Hematopoietic multipotent progenitor cell treated with erythropoietin and hydrocortisone succinate and interleukin-3 and kit ligand, for 17 days (in vitro differentiated cells): Measurements from ENCODE around the gene WEE2.
A peak's percentile ranks its signal among the peaks of the same experiment; 100 is the strongest.
"Not testable (repeated sequence)": the region's sequence is repeated elsewhere in the genome, so short reads cannot be mapped to it uniquely, and the experiment has no call there.

Experiments
- DNase-seq: peaks from one replicate; pipeline ENCODE4 v3.0.0-alpha.2; 2015; ENCODE audit warnings: low spot score

WEE2 gene

GRCh38 chr7:141708351-141708750 lies at the start of gene WEE2:
WEE2 (plus strand) TSS chr7:141708353; CDS start chr7:141708759, 406 bp downstream.
- DNase-seq = no peak

- no peak for DNase-seq
Measured at GRCh38 chr7:141659501-141659900, 48.7 kb upstream of the WEE2 start.

- DNase-seq = peak; percentile 17
Measured at GRCh38 chr7:141660259-141660658, 47.9 kb upstream of the WEE2 start.

DNA sequence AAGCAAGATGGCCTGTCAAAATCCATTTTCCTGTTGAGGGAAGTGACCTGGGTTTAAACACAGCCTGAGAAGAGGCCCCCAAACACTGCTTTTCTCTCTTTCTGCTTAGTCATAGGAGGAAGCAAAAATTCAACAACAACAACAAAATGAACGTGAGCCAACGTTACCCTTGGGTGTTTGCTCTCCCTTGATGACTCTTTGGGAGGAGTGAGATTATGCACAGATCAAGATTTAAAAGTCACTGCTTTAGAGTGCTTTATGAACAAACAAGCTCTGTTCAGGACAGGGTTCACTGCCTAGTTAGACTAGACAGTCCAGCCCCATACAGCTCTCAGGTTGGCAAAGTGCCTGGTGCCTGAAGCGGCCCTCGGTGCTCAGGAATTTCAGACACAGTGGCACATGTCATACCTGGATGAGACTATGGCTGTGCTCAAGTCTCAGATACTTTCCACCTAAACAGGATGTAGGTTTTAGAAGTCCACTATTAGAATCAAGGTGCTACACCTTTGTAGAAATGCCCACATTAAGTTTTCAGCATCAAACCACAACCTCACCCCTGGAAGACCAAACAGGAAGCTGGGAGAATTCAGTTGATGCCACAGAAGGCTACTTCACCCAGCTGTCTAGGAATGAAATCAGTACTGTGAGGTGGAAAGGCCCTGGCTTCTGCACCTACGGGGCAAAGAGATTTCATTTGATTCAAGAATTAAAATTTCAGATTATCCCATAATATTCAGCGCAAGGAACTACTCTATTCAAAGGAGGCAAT lies 44.9 kb upstream of the WEE2 start:
- DNase-seq = peak; percentile 43

DNA sequence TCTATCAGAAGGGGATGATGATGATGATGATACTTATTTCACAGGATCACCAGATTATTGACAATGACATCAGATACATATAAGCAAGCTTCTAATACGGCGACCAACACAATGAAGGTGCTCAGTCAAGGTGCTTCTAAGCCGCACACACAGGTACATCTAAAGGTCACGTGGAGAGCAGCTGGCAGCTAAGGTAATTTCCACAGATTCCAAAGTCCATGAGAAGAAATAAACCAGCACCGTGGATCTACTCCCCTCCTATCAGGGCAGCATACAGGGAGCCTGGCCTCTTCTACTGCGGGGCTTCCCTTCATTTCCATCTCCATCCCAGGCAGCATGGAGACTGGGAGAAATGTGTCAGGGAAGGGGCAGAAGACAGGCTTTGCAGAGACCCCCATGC lies 43.7 kb upstream of the WEE2 start:
- no peak for DNase-seq

DNA sequence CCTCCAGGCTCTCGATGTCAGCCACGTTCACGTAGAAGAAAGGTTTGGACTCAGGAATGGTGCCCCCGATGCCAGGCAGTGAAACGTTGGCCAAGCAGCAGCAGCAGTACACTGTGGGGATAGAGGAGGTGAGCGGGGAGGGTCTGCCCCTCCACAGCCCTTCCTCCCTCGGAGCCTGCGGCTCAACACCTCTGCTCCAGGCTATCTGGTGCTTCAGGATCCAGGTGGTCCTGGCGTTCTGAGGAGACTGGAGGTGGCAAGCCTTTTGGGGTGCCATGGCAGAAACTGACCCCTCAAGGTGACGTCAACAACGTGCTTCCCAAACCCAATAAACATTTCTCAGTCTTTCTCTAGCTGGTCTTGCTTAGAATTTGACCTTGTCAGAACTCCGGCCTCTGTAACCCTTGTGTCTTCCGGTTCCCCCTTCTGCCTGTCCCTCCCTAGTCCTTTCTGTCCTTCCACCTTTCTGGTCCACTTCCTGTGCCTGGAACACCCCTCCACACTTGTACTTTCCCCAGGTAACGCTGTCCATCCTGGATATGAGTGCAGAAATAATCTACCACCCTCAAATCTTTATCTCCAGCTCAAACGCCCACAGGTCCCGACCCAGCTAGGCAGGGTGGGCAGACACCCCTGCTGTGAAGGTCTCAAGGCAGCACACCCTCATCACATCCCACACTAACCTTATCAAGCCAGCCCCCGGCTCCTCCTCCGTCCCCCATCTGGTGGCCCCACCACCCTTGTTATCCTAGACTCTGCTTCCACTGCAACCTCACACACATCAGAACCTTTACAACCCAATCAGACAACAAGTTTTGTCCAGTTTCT lies 42.7 kb upstream of the WEE2 start:
- DNase-seq = no peak

DNA sequence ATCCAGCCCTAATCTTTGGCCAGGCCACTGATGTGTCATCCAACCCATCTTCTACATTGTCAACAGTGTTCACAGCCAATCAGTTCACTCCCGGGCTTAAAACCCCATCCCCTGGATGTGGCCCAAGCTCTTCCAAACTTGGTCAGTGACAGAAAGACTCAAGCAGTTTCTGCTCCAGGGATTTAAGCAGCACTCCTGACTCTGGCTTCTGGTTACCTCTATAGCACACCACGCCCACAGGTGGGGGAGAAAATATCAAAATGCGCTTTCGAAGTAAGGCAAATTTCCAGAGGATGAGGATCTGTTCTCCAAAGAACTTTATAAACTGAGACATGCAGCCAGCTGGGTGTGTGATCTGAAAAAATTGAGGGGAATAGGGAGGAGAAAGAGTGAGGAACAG lies 42.1 kb upstream of the WEE2 start:
- no peak for DNase-seq

- DNase-seq = no peak
Measured at GRCh38 chr7:141668853-141669252, 39.3 kb upstream of the WEE2 start.

DNA sequence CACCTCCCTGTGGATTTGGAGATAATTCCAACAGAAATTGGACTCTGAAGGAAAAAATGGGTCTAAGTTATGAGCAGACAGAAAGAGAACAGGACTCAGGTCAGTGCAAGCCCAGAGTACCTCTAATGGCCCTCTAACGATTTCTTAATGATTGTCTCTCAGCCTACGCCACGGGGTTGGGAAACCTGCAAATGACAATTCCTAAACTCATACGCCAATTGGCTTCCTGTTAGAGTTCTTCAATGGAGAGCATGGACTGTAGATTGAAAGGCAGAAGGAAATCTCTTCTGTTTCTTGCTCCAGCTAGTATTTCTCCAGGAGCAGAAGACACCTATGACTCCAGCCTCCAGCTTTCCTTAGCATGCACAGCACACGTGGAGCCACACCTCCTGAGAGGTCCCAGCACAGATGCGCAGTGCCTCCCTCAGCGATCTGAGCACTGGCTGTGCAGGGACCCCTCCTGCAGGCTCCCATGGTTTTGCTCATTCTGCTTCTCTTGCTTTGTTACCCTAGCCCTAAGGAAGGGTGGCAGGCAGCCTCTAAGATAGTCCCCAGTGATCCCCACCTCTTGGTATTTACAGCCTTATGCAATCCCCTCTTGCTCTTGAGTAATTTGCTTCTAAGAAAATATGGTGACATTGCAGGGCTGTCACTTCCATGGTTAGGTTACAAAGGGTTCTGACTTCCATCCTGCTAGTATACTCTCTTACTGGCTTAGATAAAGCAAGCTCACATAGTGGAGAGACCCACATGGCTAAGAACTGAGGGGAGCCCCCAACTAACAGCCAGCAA lies 36.3 kb upstream of the WEE2 start:
- no peak for DNase-seq

DNA sequence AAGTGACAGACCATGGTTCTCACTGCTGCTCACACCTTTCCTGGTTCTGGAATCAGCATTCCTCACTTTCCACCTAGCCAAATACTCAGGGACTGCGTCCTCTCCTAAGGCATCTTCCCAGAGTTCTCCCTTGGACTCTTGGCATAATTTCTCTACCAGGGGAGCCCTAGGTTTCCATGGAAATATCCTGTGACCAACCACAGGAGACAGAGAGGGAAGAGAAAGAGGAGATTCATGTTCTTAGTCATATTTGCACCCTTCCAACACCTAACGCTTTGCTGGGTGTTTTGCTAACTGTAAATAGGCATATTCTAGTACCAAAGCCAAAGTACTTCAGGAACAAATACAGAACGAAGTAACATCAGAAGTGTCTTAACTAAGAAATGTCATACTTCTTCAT lies 34.8 kb upstream of the WEE2 start:
- DNase-seq = no peak

- no peak for DNase-seq
Measured at GRCh38 chr7:141674171-141674671, 33.9 kb upstream of the WEE2 start.

DNA sequence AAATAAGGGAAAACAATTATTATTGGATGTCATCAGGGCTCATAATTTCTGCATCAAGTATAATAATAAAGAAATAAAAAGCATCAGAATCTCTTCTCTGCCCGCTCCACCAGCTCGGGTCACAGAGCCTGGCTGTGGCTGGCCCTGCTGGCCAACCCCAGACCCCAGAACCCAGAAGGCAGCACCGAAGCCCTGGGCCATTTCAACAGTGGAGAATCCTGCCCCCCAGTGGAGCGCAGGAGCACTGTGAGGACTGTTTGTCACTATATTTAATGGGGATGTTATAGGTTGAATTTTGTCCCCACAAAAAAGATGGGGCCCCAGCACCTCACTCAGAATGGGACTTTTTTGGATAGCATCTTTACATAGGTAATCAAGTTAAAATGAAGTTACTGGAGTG lies 33.5 kb upstream of the WEE2 start:
- DNase-seq = no peak

- DNase-seq = no peak
Measured at GRCh38 chr7:141675436-141676215, 32.5 kb upstream of the WEE2 start.

DNA sequence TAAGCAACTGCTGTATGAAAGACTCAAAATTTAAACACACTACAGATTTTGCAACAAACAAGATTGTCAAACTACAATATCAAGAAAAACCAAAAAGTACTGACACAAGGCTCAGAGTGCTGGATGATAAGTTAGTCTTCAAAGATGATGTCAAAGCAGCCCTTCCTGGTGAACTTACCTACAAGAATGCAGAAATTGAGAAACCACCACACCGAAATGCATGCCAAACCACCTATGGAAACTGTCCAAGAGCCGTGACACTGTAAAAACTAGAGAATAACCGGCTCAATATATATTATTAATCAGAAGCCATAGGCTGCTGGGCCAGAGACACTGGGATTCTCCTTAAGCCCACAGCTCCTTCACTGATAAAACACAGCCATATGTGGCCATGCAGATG lies 31.5 kb upstream of the WEE2 start:
- no peak for DNase-seq

DNA sequence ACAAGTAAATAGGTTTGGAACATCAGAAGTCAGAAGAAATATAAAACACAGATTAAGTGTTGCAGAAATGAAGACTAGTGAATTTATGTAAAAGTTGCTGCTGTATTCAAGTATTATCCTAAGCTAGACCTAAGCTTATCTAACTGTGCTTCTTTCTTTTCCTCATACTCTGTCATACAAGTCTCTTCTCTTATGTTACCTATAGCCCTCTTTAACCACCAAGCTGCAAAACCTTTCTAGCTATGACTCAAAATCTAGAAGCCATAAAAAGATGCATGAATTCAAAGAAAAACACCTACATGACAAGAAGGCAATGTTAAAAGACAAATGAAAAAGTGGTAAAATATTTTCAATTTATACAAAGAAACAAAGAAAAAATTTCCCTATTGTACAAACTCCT lies 29.1 kb upstream of the WEE2 start:
- no peak for DNase-seq

- no peak for DNase-seq
Measured at GRCh38 chr7:141685285-141686023, 22.7 kb upstream of the WEE2 start.

DNA sequence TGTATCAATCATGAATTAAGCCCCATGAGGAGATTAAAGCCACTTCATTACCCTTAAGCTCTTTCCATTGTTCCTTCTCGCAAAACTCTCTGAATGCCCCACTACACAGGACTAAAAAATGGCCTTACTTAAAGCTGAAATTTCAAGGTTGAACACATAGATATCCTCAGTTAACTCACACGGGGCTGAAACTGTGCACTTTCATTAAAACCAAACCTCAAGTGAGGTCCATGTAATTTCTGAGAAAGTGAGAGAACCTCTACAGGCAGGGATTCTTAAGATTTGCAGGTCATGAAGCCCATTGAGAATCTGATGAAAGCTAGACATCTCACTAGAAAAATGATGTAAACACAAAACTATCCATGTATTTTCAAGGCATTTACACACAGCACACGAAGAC lies 22.1 kb upstream of the WEE2 start:
- no peak for DNase-seq

- DNase-seq = no peak
Measured at GRCh38 chr7:141686670-141687069, 21.5 kb upstream of the WEE2 start.

DNA sequence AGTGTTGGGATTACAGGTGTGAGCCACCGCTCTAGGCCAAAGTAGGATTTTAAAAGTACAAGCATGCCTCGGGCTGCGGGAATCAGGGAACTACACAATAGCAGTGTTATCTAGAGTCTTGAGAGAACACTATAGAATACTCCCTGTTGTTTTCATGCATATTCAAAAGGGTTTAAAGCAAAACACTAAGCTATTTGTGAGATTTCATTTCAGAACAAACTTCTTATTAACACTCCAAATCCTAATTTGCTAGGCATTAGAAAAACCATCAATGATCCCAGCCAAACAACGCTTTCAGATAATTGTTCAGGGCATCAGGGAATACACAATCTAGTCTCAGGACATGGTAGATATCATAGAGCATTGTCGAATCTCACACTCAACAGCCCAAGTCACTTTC lies 20.1 kb upstream of the WEE2 start:
- DNase-seq = no peak

- not testable (repeated sequence) for DNase-seq
Measured at GRCh38 chr7:141689072-141689825, 18.9 kb upstream of the WEE2 start.
